ENCODE data around the gene KDM2B. TPM values are rescaled to one million over a fixed set of nuclear protein-coding genes. Genes with fewer than 3 reads are reported as not detected.

Gene KDM2B
- total RNA-seq, 2 experiments from 2014 or later = 66.2 to 72.7 TPM

- Mint-ChIP-seq H3K4me1 (peaks cover 46% of the 10 kb centered on the region), H3K4me3 (peak overlapping the region; percentile 99), H3K36me3 (ENCODE audit: low read depth) (peaks cover 9% of the 10 kb centered on the region), H3K9me3 (no peaks in the 10 kb centered on the region), H3K27ac (peak overlapping the region; percentile 100), H3K27me3 (no peaks in the 10 kb centered on the region)
- ChIA-PET CTCF (interaction anchor here (1.1 kb wide), 1 partner anchor 12 kb away, joined by 7 read pairs; no protein-coding TSS in a partner anchor), POLR2A (no interaction called here)
- DNase-seq = no peak
Observed at GRCh38 chr12:121581686-121582429, 1.0 kb upstream of the KDM2B start.

GRCh38 chr12:121579981-121580868, 598 bp downstream of the KDM2B start:
- peaks cover 41% of the 10 kb centered on the region for H3K4me1 Mint-ChIP-seq

GRCh38 chr12:121579190-121579791, 1.5 kb downstream of the KDM2B start:
- Mint-ChIP-seq H3K9me3 (no peaks in the 10 kb centered on the region), H3K27me3 (no peaks in the 10 kb centered on the region), H3K27ac (peak overlapping the region; percentile 100), H3K36me3 (ENCODE audit: low read depth) (peaks cover 23% of the 10 kb centered on the region), H3K4me1 (peaks cover 41% of the 10 kb centered on the region), H3K4me3 (peak overlapping the region; percentile 99)
- peak; percentile 38 for DNase-seq
- ChIA-PET POLR2A (no interaction called here), CTCF (interaction anchor here (0.7 to 1.4 kb wide), 7 partner anchors 8 to 216 kb away, joined by 3 to 5 read pairs (median 3); no protein-coding TSS in a partner anchor)

More at GRCh38 chr12:121579981-121580868, 598 bp downstream of the KDM2B start:
- H3K9me3 Mint-ChIP-seq = no peaks in the 10 kb centered on the region
- H3K36me3 Mint-ChIP-seq (ENCODE audit: low read depth) = peaks cover 18% of the 10 kb centered on the region
- POLR2A ChIA-PET = interaction anchor here (0.6 kb wide), 1 partner anchor 106 kb away, joined by 3 read pairs; no protein-coding TSS in a partner anchor
- DNase-seq = peak; percentile 83
- peak overlapping the region; percentile 99 for H3K4me3 Mint-ChIP-seq
- CTCF ChIA-PET = interaction anchor here (0.6 to 1.4 kb wide), 8 partner anchors 8 to 232 kb away, joined by 3 to 5 read pairs (median 3); no protein-coding TSS in a partner anchor
- H3K27ac Mint-ChIP-seq = peak overlapping the region; percentile 100
- H3K27me3 Mint-ChIP-seq = no peaks in the 10 kb centered on the region

GRCh38 chr12:121578230-121579189, 2.3 kb downstream of the KDM2B start:
- peak overlapping the region; percentile 100 for H3K27ac Mint-ChIP-seq
- CTCF ChIA-PET = interaction anchor here (0.8 to 1.4 kb wide), 7 partner anchors 9 to 216 kb away, joined by 3 to 5 read pairs (median 3); no protein-coding TSS in a partner anchor

GRCh38 chr12:121577443-121578180, 3.2 kb downstream of the KDM2B start:
- H3K4me1 Mint-ChIP-seq = peaks cover 32% of the 10 kb centered on the region
- H3K27ac Mint-ChIP-seq = peak overlapping the region; percentile 66
- peak overlapping the region; percentile 55 for H3K4me3 Mint-ChIP-seq
- no peaks in the 10 kb centered on the region for H3K9me3 Mint-ChIP-seq
- H3K27me3 Mint-ChIP-seq = no peaks in the 10 kb centered on the region
- no peak for DNase-seq
- ChIA-PET POLR2A (interaction anchor here (0.5 kb wide), 1 partner anchor 39 kb away, joined by 3 read pairs; no protein-coding TSS in a partner anchor), CTCF (interaction anchor here (0.5 to 1.8 kb wide), 8 partner anchors 8 to 217 kb away, joined by 3 to 6 read pairs (median 4); partner anchors contain the start of gene RHOF)
- peaks cover 31% of the 10 kb centered on the region for H3K36me3 Mint-ChIP-seq (ENCODE audit: low read depth)

More at GRCh38 chr12:121578230-121579189, 2.3 kb downstream of the KDM2B start:
- no peak for DNase-seq
- POLR2A ChIA-PET = interaction anchor here (0.5 kb wide), 1 partner anchor 38 kb away, joined by 3 read pairs; no protein-coding TSS in a partner anchor
- no peaks in the 10 kb centered on the region for H3K9me3 Mint-ChIP-seq
- H3K27me3 Mint-ChIP-seq = no peaks in the 10 kb centered on the region
- peaks cover 37% of the 10 kb centered on the region for H3K4me1 Mint-ChIP-seq
- H3K36me3 Mint-ChIP-seq (ENCODE audit: low read depth) = peaks cover 29% of the 10 kb centered on the region
- H3K4me3 Mint-ChIP-seq = peak overlapping the region; percentile 99

GRCh38 chr12:121576851-121577391, 3.9 kb downstream of the KDM2B start:
- no peaks in the 10 kb centered on the region for H3K27me3 Mint-ChIP-seq
- peaks cover 26% of the 10 kb centered on the region for H3K4me1 Mint-ChIP-seq
- H3K4me3 Mint-ChIP-seq = peak overlapping the region; percentile 55
- H3K27ac Mint-ChIP-seq = peak overlapping the region; percentile 66
- peaks cover 36% of the 10 kb centered on the region for H3K36me3 Mint-ChIP-seq (ENCODE audit: low read depth)
- ChIA-PET POLR2A (no interaction called here), CTCF (interaction anchor here (1.0 to 1.8 kb wide), 5 partner anchors 21 to 217 kb away, joined by 3 to 6 read pairs (median 4); partner anchors contain the start of gene RHOF)
- DNase-seq = no peak
- H3K9me3 Mint-ChIP-seq = no peaks in the 10 kb centered on the region

- H3K27me3 Mint-ChIP-seq = no peaks in the 10 kb centered on the region
- ChIA-PET POLR2A (no interaction called here), CTCF (interaction anchor here (1.3 to 1.8 kb wide), 4 partner anchors 24 to 218 kb away, joined by 3 to 6 read pairs (median 5); partner anchors contain the start of gene RHOF)
- peaks cover 18% of the 10 kb centered on the region for H3K4me1 Mint-ChIP-seq
- no peak overlapping the region for H3K27ac Mint-ChIP-seq
- H3K36me3 Mint-ChIP-seq (ENCODE audit: low read depth) = peaks cover 38% of the 10 kb centered on the region
- H3K4me3 Mint-ChIP-seq = no peak overlapping the region
- H3K9me3 Mint-ChIP-seq = no peaks in the 10 kb centered on the region
- DNase-seq = no peak
Observed at GRCh38 chr12:121575952-121576625, 4.7 kb downstream of the KDM2B start.

GRCh38 chr12:121575051-121575450, 5.8 kb downstream of the KDM2B start:
- H3K36me3 Mint-ChIP-seq (ENCODE audit: low read depth) = peaks cover 47% of the 10 kb centered on the region

GRCh38 chr12:121574025-121574424, 6.8 kb downstream of the KDM2B start:
- no peak for DNase-seq
- CTCF ChIA-PET = interaction anchor here (0.5 to 1.6 kb wide), 5 partner anchors 15 to 214 kb away, joined by 3 to 4 read pairs (median 3); no protein-coding TSS in a partner anchor
- Mint-ChIP-seq H3K27me3 (no peaks in the 10 kb centered on the region), H3K27ac (peak overlapping the region; percentile 1), H3K4me3 (no peak overlapping the region), H3K4me1 (peaks cover 13% of the 10 kb centered on the region), H3K36me3 (ENCODE audit: low read depth) (peaks cover 47% of the 10 kb centered on the region), H3K9me3 (no peaks in the 10 kb centered on the region)
- POLR2A ChIA-PET = no interaction called here

More at GRCh38 chr12:121575051-121575450, 5.8 kb downstream of the KDM2B start:
- no peak for DNase-seq
- Mint-ChIP-seq H3K27me3 (no peaks in the 10 kb centered on the region), H3K4me3 (no peak overlapping the region), H3K4me1 (peaks cover 13% of the 10 kb centered on the region), H3K9me3 (no peaks in the 10 kb centered on the region), H3K27ac (no peak overlapping the region)
- ChIA-PET POLR2A (no interaction called here), CTCF (interaction anchor here (1.0 to 1.7 kb wide), 3 partner anchors 23 to 97 kb away, joined by 3 read pairs; no protein-coding TSS in a partner anchor)

GRCh38 chr12:121571920-121572319, 8.9 kb downstream of the KDM2B start:
- H3K4me1 Mint-ChIP-seq = peaks cover 12% of the 10 kb centered on the region
- H3K27me3 Mint-ChIP-seq = no peaks in the 10 kb centered on the region
- peaks cover 52% of the 10 kb centered on the region for H3K36me3 Mint-ChIP-seq (ENCODE audit: low read depth)
- H3K27ac Mint-ChIP-seq = no peak overlapping the region
- no peak overlapping the region for H3K4me3 Mint-ChIP-seq
- DNase-seq = no peak
- ChIA-PET POLR2A (no interaction called here), CTCF (interaction anchor here (0.7 to 1.1 kb wide), 3 partner anchors 26 to 1840 kb away, joined by 3 to 5 read pairs (median 3); partner anchors contain the start of gene CFAP251)
- H3K9me3 Mint-ChIP-seq = no peaks in the 10 kb centered on the region
